ENCODE results near the gene TMEM233.
A peak's percentile ranks its signal among the peaks of the same experiment; 100 is the strongest.

The TMEM233 gene

GRCh38 chr12:119686776-119687175 lies 93.2 kb downstream of the TMEM233 start:
- TF ChIP-seq ZFX (IDR thresholded peaks at IDR 0.05), result no peak
- TF ChIP-seq, protein P1, sequence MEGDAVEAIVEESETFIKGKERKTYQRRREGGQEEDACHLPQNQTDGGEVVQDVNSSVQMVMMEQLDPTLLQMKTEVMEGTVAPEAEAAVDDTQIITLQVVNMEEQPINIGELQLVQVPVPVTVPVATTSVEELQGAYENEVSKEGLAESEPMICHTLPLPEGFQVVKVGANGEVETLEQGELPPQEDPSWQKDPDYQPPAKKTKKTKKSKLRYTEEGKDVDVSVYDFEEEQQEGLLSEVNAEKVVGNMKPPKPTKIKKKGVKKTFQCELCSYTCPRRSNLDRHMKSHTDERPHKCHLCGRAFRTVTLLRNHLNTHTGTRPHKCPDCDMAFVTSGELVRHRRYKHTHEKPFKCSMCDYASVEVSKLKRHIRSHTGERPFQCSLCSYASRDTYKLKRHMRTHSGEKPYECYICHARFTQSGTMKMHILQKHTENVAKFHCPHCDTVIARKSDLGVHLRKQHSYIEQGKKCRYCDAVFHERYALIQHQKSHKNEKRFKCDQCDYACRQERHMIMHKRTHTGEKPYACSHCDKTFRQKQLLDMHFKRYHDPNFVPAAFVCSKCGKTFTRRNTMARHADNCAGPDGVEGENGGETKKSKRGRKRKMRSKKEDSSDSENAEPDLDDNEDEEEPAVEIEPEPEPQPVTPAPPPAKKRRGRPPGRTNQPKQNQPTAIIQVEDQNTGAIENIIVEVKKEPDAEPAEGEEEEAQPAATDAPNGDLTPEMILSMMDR (conservative IDR thresholded peaks at IDR 0.05), result no peak
- H3K27ac ChIP-seq, result no peak overlapping the region

- no peak overlapping the region for H3K27ac ChIP-seq
- TF ChIP-seq, protein P1 (conservative IDR thresholded peaks at IDR 0.05), result no peak
- no peak for TF ChIP-seq ZFX (IDR thresholded peaks at IDR 0.05)
Measured at GRCh38 chr12:119687406-119687805, 93.8 kb downstream of the TMEM233 start.

GRCh38 chr12:119687879-119688278 lies 94.3 kb downstream of the TMEM233 start:
- no peak for TF ChIP-seq ZFX (IDR thresholded peaks at IDR 0.05)
- TF ChIP-seq, protein P1 (conservative IDR thresholded peaks at IDR 0.05), result no peak
- H3K27ac ChIP-seq, result no peak overlapping the region

- TF ChIP-seq, protein P1 (conservative IDR thresholded peaks at IDR 0.05), result no peak
- no peak for TF ChIP-seq ZFX (IDR thresholded peaks at IDR 0.05)
- H3K27ac ChIP-seq, result no peak overlapping the region
Measured at GRCh38 chr12:119689935-119690500, 96.4 kb downstream of the TMEM233 start.

DNA sequence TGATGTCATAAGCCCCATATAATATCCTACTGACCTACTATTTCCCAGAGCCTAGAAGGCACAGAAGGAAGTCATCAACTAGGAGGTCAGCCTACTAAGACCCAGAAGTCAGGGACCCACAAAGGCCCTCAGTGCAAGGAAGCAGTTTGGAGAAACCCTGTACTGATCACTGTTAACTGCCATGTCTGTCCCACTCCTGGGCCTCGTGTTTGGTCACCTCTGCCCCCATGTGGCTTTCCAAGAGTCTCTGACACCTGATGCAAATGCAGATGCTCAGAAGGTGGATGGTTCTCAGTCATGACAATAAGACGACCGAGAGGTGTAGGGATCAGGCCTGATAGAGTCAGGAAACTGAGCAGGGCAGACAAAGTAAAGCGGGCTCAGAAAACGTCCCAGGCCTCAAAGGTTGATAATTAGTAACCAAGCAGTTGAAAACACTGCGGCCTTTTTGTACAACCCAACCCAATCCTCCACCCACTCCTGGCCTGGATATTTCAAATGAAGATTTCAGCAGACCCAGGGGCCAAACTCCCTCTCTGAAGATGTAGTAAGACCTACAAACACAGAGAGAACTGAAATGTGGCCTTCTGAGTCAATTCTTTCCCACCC lies 97.7 kb downstream of the TMEM233 start:
- no peak for TF ChIP-seq ZFX (IDR thresholded peaks at IDR 0.05)
- TF ChIP-seq, protein P1 (conservative IDR thresholded peaks at IDR 0.05), result no peak
- no peak overlapping the region for H3K27ac ChIP-seq

DNA sequence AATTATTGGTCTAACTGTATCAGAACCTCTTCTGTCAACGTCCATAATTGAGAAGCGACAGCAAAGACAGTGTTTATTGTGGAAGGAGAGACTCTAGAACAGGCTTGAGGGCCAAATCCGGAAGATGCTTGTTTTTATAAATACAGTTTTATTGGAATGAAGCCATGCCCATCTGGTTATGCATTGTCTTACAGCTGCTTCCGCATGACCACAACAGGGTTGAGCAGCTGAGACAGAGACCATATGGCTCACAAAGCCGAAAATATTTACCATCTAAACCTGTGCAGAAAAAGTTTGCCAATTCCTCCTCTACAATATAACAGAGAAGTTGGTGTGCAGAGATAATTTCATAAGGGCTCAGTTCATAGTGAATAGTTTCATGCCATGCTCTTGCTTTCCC lies 98.8 kb downstream of the TMEM233 start:
- peak overlapping the region; percentile 32; the same call in 1 of the 2 replicates for H3K27ac ChIP-seq
- TF ChIP-seq ZFX (IDR thresholded peaks at IDR 0.05), result no peak
- TF ChIP-seq, protein P1 (conservative IDR thresholded peaks at IDR 0.05), result no peak
